Heart left ventricle (tissue), 16 donors: ENCODE data around the gene MOB1A. TPM values are rescaled to one million over a fixed set of nuclear protein-coding genes. Genes with fewer than 3 reads are reported as not detected.

Experiments
- ATAC-seq, 4 donors: fragments of 200-7000 bp; cut with Tn5 transposase; one replicate each; pipeline ENCODE4 v1.9.1; 2020 to 2022; ENCODE audit warnings: moderate library complexity in 4 of 4, mild to moderate bottlenecking in 3 of 4, moderate number of reproducible peaks in 1 of 4
- DNase-seq, 5 donors: peaks; one replicate each; pipeline ENCODE4 v3.0.0-alpha.2; 2020
- H3K27ac ChIP-seq, 12 donors: fragments of 200-600 bp; sonication (generic) in 4 of 12; one replicate each; pipeline versions ENCODE4 v1.5.0 to v1.8.0; 2016 to 2022; ENCODE audit warnings: mild to moderate bottlenecking in 2 of 12
- H3K27me3 ChIP-seq, 9 donors: fragments of 200-600 bp; sonication (generic) in 2 of 9; one replicate each; pipeline versions ENCODE4 v1.5.1 to v1.8.0; 2016 to 2022; ENCODE audit warnings: mild to moderate bottlenecking in 3 of 9
- H3K36me3 ChIP-seq, 9 donors: fragments of 200-600 bp; sonication (generic) in 2 of 9; one replicate each; pipeline versions ENCODE4 v1.5.0 to v1.8.0; 2018 to 2022; ENCODE audit warnings: mild to moderate bottlenecking in 2 of 9
- H3K4me1 ChIP-seq, 12 donors: fragments of 200-600 bp; sonication (generic) in 4 of 12; one replicate each; pipeline versions ENCODE4 v1.5.0 to v1.8.0; 2016 to 2022; ENCODE audit warnings: mild to moderate bottlenecking in 3 of 12
- H3K4me3 ChIP-seq, 12 donors: fragments of 200-600 bp; sonication (generic) in 4 of 12; one replicate each; pipeline versions ENCODE4 v1.5.0 to v1.8.0; 2017 to 2022; ENCODE audit warnings: mild to moderate bottlenecking in 9 of 12, moderate library complexity in 4 of 12
- H3K9me3 ChIP-seq, 12 donors: fragments of 200-600 bp; sonication (generic) in 4 of 12; one replicate each; pipeline versions ENCODE4 v1.5.0 to v1.8.0; 2016 to 2022; ENCODE audit warnings: mild to moderate bottlenecking in 1 of 12
- POLR2A ChIP-seq, 2 donors: fragments of 450-650 bp; IDR thresholded peaks; one replicate each; pipeline ENCODE4 v1.6.1; 2017; ENCODE audit warnings: antibody characterized with exemption in 2 of 2, mild to moderate bottlenecking in 2 of 2, moderate library complexity in 2 of 2
- WGBS, 4 donors: extraction: QIAGEN DNeasy Blood & Tissue Kit in 2 of 4; methylation state at CpG; one replicate each; pipeline versions ENCODE4 v1.1.5 to v1.1.7; 2013 to 2018; 5-methylcytosine and 5-hydroxymethylcytosine counted together
- intact Hi-C, 10 donors: fragments of 100-400 bp; cut with DNase I; formaldehyde crosslinking; loops; one replicate each; pipeline versions ENCODE4 v1.11.1 to v1.14.2; 2022
- long read RNA-seq, 3 donors: library from polyadenylated mRNA; unstranded; transcript quantifications; one replicate each; pipeline ENCODE4 v2.0.0, GENCODE V29; 2020 to 2021
- polyA plus RNA-seq, 2 donors: library from polyadenylated mRNA; stranded (reverse); fragments of 200-250 nt; gene quantifications; one replicate each; pipeline ENCODE4 v1.2.3, GENCODE V29; 2013
- total RNA-seq, 9 donors: library from RNA; depleted of rRNA in 2 of 9; stranded (reverse); fragments of >200 nt in 2 of 9; fragmentation: NEBNext Ultra II Directional in 3 of 9; extraction: Animal tissue kit (Norgen Biotek cat#: 25700) in 3 of 9; gene quantifications; one replicate each; pipeline versions ENCODE4 v1.1.0 to v1.2.4, GENCODE V29; 2016 to 2023
- TF ChIP-seq, protein P1 (sequence below), 12 donors: fragments of 200-600 bp; sonication (generic) in 4 of 12; IDR thresholded peaks; one replicate each; pipeline versions ENCODE4 v1.5.0 to v1.8.0; 2018 to 2022; ENCODE audit warnings: antibody characterized with exemption in 12 of 12, mild to moderate bottlenecking in 5 of 12
- donor health status: ischemic (EF 13 %, LVEDD 7.1; RV severe dilation, severe dysfunction).
- donor health status: healthy with polysubstance abuse.
- donor health status: DM: no; HTN: yes; CAD: no.
- donor health status: DM: no; HTN: no; CAD: no.
- donor health status: ischemic (EF 25% LVEDD 6.9; RV normal size, moderate dysfunction).
- donor health status: ischemic (EF 25% LVEDD 5.7; RV mildly dilated, moderate dysfunction).
- donor health status: healthy.
- donor health status: DM: yes; HTN: yes; CAD: no.
- donor health status: ischemic (EF 35%, LVEDD 5.7; RV mildly dilated, moderate dysfunction).
- donor health status: nonischemic (EF 11% LVEDD 7.7; RV severe dilation, severe dysfunction).
- donor health status: DM: yes; HTN: yes; CAD: no.
- donor health status: PGD.
- donor health status: ischemic (EF 29% LVEDD 5.4; RV normal size, mild dysfunction).
- donor health status: nonischemic (EF 23%, LVEDD 6.1; RV moderate dilation, normal function).

Gene MOB1A
- total RNA-seq (100 to 1,000 TPM in 1 of 9 donors, 10 to 100 TPM in 8; 42.2 to 104 (median 55.4) TPM), polyA plus RNA-seq (10 to 100 TPM; 15.0 to 33.8 TPM)
- long read RNA-seq, donor 1, full-length matches to known transcripts: 26 of 37 reads
- long read RNA-seq, donor 1, partial matches to known transcripts: 1 of 37 reads
- long read RNA-seq, donor 1, other reads (novel, unspliced or antisense): 10 of 37 reads
- long read RNA-seq, donor 2, full-length matches to known transcripts: 93 of 119 reads
- long read RNA-seq, donor 2, partial matches to known transcripts: 1 of 119 reads
- long read RNA-seq, donor 2, other reads (novel, unspliced or antisense): 25 of 119 reads
- long read RNA-seq, donor 3, full-length matches to known transcripts: 31 of 40 reads
- long read RNA-seq, donor 3, partial matches to known transcripts: 4 of 40 reads
- long read RNA-seq, donor 3, other reads (novel, unspliced or antisense): 5 of 40 reads

DNA sequence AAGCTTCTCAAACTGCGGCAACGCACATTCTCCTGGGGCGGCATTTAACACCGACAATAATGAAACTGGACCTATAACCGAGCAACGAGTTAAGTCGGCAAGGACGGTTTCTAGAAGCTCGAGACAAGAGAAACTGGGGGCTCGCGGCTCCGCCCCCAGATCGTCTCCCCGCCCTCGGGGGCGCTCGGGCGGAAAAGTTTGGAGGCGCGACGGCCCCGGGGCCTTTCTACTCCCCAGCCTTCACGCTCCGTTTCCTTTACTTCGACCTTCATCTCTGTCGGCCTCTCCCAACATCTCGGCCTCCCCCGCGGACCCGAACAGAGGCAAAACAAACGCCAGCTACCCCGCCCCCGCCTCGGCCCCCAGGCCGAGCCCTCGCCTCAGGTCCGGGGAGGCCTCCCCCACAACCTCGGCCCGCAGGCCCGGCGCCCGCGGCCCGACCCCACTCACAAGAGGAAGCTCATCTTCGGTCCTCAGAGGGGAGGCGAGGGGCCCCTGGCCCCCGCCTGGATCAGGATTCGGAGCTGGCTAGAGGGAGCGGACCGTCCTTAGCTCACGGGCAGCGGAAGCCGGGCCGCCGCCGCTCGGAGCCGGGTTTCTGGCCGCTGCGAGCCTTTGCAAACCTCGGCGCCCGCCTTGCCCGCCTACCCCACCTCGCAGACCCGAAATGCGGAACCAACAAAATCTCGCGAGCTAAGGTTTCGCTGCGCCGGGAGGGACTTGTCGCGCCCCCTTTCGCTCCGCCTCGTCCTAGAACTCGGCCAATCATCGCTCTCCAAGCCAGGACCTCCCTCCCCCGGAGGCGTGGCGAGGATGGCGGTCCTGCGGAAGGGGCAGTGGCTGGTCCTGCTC is at the start of gene MOB1A:
MOB1A (minus strand) TSS at position 669 of the 852 bp plus-strand sequence; CDS start at position 464, 205 bp downstream.
- Histone ChIP-seq H3K36me3 (peaks cover 0 to 5% (median 0%) of the 10 kb centered on the region in 9 donors), H3K27me3 (no peaks in the 10 kb centered on the region), H3K9me3 (no peaks in the 10 kb centered on the region), H3K4me3 (peak within 1 kb of the TSS; percentile 66 to 94 (median 79)), H3K27ac (peak within 1 kb of the TSS; percentile 56 to 98 (median 92)), H3K4me1 (peaks cover 0 to 60% (median 27%) of the 10 kb centered on the region in 12 donors)
- DNase-seq: peak; percentile 98 to 99 (median 99)
- TF ChIP-seq, protein P1, sequence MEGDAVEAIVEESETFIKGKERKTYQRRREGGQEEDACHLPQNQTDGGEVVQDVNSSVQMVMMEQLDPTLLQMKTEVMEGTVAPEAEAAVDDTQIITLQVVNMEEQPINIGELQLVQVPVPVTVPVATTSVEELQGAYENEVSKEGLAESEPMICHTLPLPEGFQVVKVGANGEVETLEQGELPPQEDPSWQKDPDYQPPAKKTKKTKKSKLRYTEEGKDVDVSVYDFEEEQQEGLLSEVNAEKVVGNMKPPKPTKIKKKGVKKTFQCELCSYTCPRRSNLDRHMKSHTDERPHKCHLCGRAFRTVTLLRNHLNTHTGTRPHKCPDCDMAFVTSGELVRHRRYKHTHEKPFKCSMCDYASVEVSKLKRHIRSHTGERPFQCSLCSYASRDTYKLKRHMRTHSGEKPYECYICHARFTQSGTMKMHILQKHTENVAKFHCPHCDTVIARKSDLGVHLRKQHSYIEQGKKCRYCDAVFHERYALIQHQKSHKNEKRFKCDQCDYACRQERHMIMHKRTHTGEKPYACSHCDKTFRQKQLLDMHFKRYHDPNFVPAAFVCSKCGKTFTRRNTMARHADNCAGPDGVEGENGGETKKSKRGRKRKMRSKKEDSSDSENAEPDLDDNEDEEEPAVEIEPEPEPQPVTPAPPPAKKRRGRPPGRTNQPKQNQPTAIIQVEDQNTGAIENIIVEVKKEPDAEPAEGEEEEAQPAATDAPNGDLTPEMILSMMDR (IDR thresholded peaks at IDR 0.05): peak in 1 of 12 donors; percentile 14
- peak; percentile 61 to 95 for TF ChIP-seq POLR2A (IDR thresholded peaks at IDR 0.05)
- 1% methylated on average over 37 to 84 of the region's 84 CpGs for WGBS, 4 donors
- intact Hi-C loops: loop anchor here in 2 of 10 donors (1.0 to 2.0 kb wide), 4 partner anchors 20 to 58 kb away; partner anchors contain the start of gene MTHFD2 (in 2 of the 2)
- ATAC-seq: peak; percentile 99

DNA sequence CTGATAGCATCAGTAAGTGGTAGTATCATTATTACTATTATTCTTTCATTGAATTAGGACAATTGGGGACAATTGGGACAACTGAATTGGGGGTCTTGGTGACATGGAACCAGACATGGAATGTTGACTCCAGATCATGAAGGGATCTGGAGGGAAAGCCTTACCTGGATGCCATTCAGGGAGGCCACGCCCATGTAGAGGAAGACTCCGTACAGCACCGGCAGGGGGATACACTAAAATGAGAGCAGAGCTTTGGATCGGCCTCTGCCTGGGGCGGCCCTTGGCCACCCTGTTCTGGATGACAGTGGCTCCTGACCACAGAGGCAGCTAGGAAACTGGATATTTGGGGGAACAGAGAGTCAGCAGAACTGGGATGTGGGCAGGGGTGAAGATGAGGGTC is 49.0 kb upstream of the MOB1A start:
- no peaks in the 10 kb centered on the region for H3K9me3 ChIP-seq
- peaks cover 0 to 22% (median 11%) of the 10 kb centered on the region in 12 donors for H3K4me1 ChIP-seq
- peak in 2 of 4 donors; percentile 27 to 31 for ATAC-seq
- H3K27ac ChIP-seq: peak overlapping the region in 4 of 12 donors; percentile 26 to 85 (median 70)
- TF ChIP-seq, protein P1 (IDR thresholded peaks at IDR 0.05): peak in 1 of 12 donors; percentile 19
- TF ChIP-seq POLR2A (IDR thresholded peaks at IDR 0.05): no peak
- intact Hi-C loops: no loop called here
- H3K4me3 ChIP-seq: peak overlapping the region in 7 of 12 donors; percentile 32 to 53 (median 42)
- peak in 1 of 5 donors; percentile 33 for DNase-seq
- 71 to 77% (median 74%) methylated on average over 5 of the region's 5 CpGs for WGBS, 4 donors
- H3K27me3 ChIP-seq: no peaks in the 10 kb centered on the region
- H3K36me3 ChIP-seq: no peaks in the 10 kb centered on the region

GRCh38 chr2:74226648-74227213 is 48.1 kb upstream of the MOB1A start:
- H3K36me3 ChIP-seq: no peaks in the 10 kb centered on the region
- TF ChIP-seq, protein P1 (IDR thresholded peaks at IDR 0.05): no peak
- TF ChIP-seq POLR2A (IDR thresholded peaks at IDR 0.05): no peak
- DNase-seq (peak; percentile 34 to 80 (median 74)), ATAC-seq (peak; percentile 63 to 89 (median 80))
- WGBS, 4 donors: 41 to 60% (median 55%) methylated on average over 18 to 21 of the region's 21 CpGs
- peaks cover 0 to 22% (median 11%) of the 10 kb centered on the region in 12 donors for H3K4me1 ChIP-seq
- H3K27me3 ChIP-seq: no peaks in the 10 kb centered on the region
- peak overlapping the region in 9 of 12 donors; percentile 17 to 53 (median 40) for H3K4me3 ChIP-seq
- no peaks in the 10 kb centered on the region for H3K9me3 ChIP-seq
- peak overlapping the region; percentile 47 to 88 (median 71) for H3K27ac ChIP-seq
- intact Hi-C loops: no loop called here
